ENCODE results near the gene HNRNPU. TPM values are rescaled to one million over a fixed set of nuclear protein-coding genes. Genes with fewer than 3 reads are reported as not detected.

HNRNPU gene
- total RNA-seq, 1 donor from 2014 or later: 318 TPM

- intact Hi-C loops (cut with DNase I): loop anchor here (5.0 kb wide), 1 partner anchor 109 kb away; no protein-coding TSS in a partner anchor
- peak; percentile 78 for DNase-seq (ENCODE audit: low spot score)
These were observed 671 bp downstream of the HNRNPU start for GRCh38 chr1:244863491-244864252.

DNA sequence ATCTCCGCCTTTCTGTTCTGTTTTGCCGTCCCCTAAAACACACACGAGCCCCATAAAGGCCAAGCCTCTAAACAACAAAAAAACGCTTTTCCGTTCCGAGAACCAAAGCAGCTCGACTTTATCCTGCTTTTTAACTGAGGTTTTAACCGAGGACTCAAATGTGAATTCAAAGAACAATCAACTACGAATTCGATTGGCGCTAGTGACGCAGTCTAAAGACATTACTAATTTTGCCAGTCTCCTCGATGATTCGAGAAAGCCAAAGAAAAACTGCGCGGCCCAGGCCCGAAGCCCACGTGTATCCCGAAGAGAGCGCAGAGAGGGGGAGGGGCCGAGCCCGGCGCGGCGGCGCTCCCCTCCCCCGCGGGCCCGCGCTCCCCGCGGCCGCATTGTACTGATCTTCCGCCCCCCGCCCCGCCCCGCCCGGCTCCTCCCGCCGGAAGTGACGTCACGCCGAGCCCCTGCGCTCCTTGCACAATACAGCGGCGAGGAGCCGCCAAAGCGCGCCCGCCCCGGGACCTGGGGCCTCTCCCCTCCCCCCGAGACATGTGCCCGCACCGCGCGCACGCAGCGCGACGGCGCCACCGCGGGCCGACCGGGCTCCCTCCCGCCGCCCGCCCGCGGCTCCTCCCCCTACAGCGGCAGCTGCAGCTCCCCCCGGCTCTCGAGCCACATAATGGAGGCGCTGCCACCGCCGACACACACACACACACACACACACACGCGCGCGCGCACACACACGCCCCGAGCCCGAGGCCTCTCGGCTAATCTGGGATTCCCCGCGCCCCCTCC lies 1.4 kb downstream of the HNRNPU start:
- DNase-seq (ENCODE audit: low spot score) (peak; percentile 99), ATAC-seq (peak; percentile 87)
- intact Hi-C loops (cut with DNase I): loop anchor here (5.0 kb wide), 1 partner anchor 109 kb away; no protein-coding TSS in a partner anchor

More at GRCh38 chr1:244863491-244864252, 671 bp downstream of the HNRNPU start:
- no peak for ATAC-seq

- DNase-seq (ENCODE audit: low spot score) (no peak), ATAC-seq (no peak)
- intact Hi-C loops (cut with DNase I): loop anchor here (5.0 kb wide), 1 partner anchor 110 kb away; no protein-coding TSS in a partner anchor
These were observed 2.0 kb downstream of the HNRNPU start for GRCh38 chr1:244862354-244862698.

DNA sequence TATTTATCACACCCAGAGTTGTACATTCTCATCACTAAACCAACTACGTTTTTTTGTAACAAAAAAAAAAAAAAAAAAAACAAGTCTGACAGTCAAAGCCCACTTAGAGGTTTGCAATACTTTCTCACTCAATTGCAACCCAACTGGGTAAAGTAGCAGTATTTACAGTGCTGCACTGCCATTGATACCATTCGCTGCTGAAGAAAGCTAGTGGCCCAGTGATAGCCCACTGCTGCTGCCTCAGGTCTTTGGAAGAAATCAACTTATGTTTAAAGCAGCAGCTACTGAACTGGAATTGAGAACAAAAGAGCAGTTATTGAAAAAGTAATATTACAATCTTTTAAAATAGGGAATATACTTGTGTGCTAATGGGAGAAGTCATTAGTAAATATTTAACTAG lies 2.7 kb downstream of the HNRNPU start:
- intact Hi-C loops (cut with DNase I): loop anchor here (5.0 kb wide), 1 partner anchor 111 kb away; no protein-coding TSS in a partner anchor
- ATAC-seq (no peak), DNase-seq (ENCODE audit: low spot score) (no peak)

- ATAC-seq (no peak), DNase-seq (ENCODE audit: low spot score) (no peak)
These were observed 3.3 kb downstream of the HNRNPU start for GRCh38 chr1:244860914-244861610.

DNA sequence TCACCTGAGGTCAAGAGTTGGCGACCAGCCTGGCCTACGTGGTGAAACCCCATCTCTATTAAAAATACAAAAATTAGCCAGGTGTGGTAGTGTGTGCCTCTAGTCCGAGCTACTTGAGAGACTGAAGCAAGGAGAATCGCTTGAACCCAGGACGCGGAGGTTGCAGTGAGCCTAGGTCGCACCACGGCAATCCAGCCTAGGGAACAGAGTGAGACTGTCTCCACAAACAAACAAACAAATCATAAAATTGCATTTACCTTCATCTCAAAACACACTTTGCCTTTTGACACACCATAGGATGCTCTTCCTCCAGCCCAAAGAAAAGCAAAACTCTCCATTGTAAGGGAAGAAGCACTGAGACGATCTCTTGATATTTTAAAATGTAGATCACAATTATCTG lies 4.3 kb downstream of the HNRNPU start:
- intact Hi-C loops (cut with DNase I): loop anchor here (5.0 kb wide), 1 partner anchor 112 kb away; no protein-coding TSS in a partner anchor
- ATAC-seq: no peak
- DNase-seq (ENCODE audit: low spot score): no peak

More at GRCh38 chr1:244860914-244861610, 3.3 kb downstream of the HNRNPU start:
- intact Hi-C loops (cut with DNase I): loop anchor here (5.0 kb wide), 1 partner anchor 111 kb away; no protein-coding TSS in a partner anchor

GRCh38 chr1:244858357-244858756 lies 6.0 kb downstream of the HNRNPU start:
- intact Hi-C loops (cut with DNase I): no loop called here
- no peak for DNase-seq (ENCODE audit: low spot score)
- no peak for ATAC-seq

- DNase-seq (ENCODE audit: low spot score): no peak
- ATAC-seq: no peak
- intact Hi-C loops (cut with DNase I): no loop called here
These were observed 6.6 kb downstream of the HNRNPU start for GRCh38 chr1:244857761-244858160.

GRCh38 chr1:244854865-244855578 lies 9.3 kb downstream of the HNRNPU start:
- DNase-seq (ENCODE audit: low spot score) (no peak), ATAC-seq (no peak)
- intact Hi-C loops (cut with DNase I): no loop called here

DNA sequence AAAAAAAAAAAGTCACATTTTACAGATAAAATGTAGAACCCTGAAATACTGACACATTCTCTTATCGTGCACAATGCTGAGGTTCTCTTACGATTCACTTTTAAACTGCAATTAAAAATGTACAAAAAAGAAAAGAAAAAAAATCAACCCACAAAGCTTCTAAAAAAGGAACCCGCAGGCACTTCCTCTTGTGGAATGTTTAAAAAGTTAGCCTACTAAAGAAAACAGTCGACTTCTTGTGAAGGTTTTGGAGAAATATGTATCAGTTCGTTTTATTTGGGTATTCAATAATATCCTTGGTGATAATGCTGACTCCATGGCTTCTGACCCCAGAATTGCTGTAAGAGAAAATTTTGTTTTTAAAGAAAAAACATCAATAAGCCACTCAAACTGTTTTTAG lies 10.2 kb downstream of the HNRNPU start:
- no peak for ATAC-seq
- intact Hi-C loops (cut with DNase I): no loop called here
- DNase-seq (ENCODE audit: low spot score): no peak

DNA sequence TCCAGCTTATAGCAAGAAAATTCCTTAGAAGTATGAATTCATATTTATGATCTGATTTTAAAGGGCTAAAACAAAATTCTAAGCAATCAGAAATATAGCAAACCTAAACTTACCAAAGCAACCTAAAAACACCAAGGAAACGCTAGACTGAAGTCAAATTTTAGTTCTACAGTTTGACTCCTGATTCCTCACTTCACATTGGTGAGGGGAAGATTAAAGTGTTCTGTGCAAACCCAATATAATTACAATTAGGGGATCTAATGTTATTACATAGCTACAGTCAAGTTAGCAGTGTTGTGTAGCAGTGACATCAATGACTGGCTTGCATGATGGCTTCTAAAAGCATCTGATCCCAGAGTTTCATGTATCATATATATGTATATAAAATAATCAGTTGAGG lies 11.6 kb downstream of the HNRNPU start:
- ATAC-seq (no peak), DNase-seq (ENCODE audit: low spot score) (no peak)
- intact Hi-C loops (cut with DNase I): no loop called here

DNA sequence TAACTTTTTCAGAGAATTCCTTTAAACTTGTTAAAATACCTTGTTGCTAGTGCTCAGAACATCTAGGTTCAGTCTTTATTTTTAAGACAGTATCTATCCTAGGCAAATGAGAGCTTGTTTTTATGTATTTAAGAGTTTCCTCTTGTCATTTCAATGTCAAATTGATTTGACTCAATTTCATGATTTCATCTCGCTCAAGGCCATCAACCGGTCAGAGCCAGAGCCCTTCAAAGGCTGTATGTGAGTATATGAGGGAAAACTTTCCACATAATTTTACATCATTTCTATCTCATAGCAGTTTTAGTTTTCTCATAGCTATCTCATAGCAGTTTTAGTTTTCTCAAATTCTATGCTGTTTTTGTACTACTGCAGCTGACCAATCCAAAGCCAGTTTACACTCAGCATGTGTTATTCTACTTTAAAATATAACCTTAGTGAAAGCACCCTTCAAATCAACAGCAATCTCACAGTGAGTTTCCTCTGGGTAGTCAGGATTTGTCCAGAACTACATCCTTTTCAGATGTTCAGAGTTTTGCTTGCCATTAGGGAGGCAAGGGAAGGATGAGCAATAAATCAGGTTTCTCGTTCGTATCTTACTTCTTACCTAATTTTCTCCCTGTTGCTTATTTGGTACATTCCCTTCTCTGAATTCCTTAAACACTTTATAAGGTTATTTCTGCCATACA lies 12.7 kb downstream of the HNRNPU start:
- intact Hi-C loops (cut with DNase I): no loop called here
- no peak for ATAC-seq

DNA sequence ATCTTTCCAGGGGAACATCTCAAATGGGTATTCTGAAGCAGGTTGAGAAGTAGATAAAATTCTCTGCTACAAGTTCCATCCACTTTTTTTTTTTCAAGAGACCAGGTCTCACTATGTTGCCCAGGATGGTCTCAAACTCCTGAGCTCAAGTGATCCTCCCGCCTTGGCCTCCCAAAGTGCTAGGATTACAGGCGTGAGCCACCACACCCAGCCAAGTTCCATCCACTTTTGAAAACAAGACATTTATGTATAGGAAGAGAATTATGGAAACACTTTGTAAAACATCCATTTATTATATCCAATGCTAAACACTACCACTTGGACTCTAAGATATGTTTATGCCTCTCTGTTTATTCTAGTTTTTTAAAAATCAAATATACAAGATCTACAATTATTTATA lies 13.4 kb downstream of the HNRNPU start:
- DNase-seq (ENCODE audit: low spot score) (no peak), ATAC-seq (no peak)
- intact Hi-C loops (cut with DNase I): no loop called here

More for the DNA sequence above, 12.7 kb downstream of the HNRNPU start:
- DNase-seq (ENCODE audit: low spot score): no peak

DNA sequence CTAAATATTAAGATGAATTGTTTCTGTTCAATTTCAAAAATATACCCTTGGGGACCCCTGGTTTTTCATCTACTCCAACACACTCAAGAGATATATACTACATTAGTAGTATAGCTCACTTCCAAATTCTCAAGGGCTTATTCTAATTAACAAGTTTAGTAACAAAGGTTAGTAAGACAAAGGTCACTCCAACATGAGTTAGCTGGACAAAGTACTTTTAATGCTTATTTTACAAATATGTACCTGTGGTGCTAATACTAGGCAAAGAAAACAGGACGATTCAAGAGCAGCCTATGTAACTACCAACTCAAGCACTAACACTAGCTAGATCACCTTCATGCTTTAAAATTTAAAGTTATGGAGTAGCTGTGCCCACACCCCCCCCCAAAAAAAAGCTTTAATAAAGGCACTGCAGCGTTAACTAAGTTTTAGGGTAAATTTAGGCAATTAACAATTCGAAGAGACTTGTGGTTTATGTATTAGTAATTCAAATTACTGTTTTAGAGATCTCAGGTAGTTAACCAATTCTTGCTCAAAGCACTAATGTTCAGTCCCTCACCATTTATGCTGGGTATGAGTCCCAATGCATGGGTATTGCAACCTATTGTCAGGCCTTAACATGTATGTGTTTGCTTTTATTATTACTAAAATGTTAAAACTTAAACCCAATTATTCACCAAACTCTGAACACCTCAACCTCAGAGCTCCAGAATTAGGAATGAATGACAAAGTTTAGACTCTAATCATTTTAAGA lies 14.1 kb downstream of the HNRNPU start:
- ATAC-seq (no peak), DNase-seq (ENCODE audit: low spot score) (no peak)
- intact Hi-C loops (cut with DNase I): no loop called here

GRCh38 chr1:244849189-244849866 lies 15.0 kb downstream of the HNRNPU start:
- no peak for DNase-seq (ENCODE audit: low spot score)
- no peak for ATAC-seq
- intact Hi-C loops (cut with DNase I): no loop called here

DNA sequence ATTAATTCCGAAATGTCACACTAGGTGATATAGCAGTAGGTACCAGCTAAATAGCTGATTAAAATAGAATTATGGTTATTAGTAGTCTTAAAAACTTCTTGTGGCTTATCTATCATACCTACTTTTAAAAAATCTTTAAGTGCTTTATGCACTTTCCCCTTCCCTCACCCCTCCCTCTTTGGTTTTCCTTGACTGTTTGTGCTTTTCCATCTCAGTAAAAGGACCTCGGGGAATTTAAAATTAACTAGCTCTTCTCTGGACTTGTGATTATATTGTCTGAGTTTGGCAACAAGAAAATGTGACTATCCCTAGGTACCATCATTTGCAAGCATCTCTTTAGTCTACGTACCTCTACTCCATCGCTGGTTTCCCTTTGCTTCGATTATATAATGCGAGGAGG lies 17.7 kb downstream of the HNRNPU start:
- no peak for DNase-seq (ENCODE audit: low spot score)
- ATAC-seq: no peak
- intact Hi-C loops (cut with DNase I): no loop called here

Measured in sciatic nerve (tissue), 2 donors.